Midbrain (tissue), 1 donor: ENCODE data around the gene PDILT.
"Not testable (repeated sequence)": the region's sequence is repeated elsewhere in the genome, so short reads cannot be mapped to it uniquely, and the experiment has no call there.

ENCODE experiments used
- DNase-seq: peaks from one replicate; lab custom pipeline; 2025; lab: John Stamatoyannopoulos, UW

PDILT gene

GRCh38 chr16:20404637-20405036, at the start of gene PDILT:
Gene PDILT, minus strand, starts transcription at chr16:20404737. Its CDS starts 5,437 bp downstream, at chr16:20399300.
- no peak for DNase-seq

- DNase-seq, result not testable (repeated sequence)
Observed at GRCh38 chr16:20453633-20454032, 49.1 kb upstream of the PDILT start.

GRCh38 chr16:20451364-20451763, 46.8 kb upstream of the PDILT start, which contains the start of gene ACSM2A:
Gene ACSM2A, plus strand, starts transcription at chr16:20451521. Its CDS starts 8,594 bp downstream, at chr16:20460115.
- not testable (repeated sequence) for DNase-seq

GRCh38 chr16:20446652-20447393, 42.3 kb upstream of the PDILT start:
- not testable (repeated sequence) for DNase-seq

- not testable (repeated sequence) for DNase-seq
Observed at GRCh38 chr16:20441859-20442258, 37.3 kb upstream of the PDILT start.

- no peak for DNase-seq
Observed at GRCh38 chr16:20441191-20441590, 36.7 kb upstream of the PDILT start.

- not testable (repeated sequence) for DNase-seq
Observed at GRCh38 chr16:20440731-20441130, 36.2 kb upstream of the PDILT start.

- DNase-seq, result not testable (repeated sequence)
Observed at GRCh38 chr16:20439820-20440231, 35.3 kb upstream of the PDILT start.

GRCh38 chr16:20438950-20439349, 34.4 kb upstream of the PDILT start:
- not testable (repeated sequence) for DNase-seq

- DNase-seq, result no peak
Observed at GRCh38 chr16:20430948-20431347, 26.4 kb upstream of the PDILT start.

- DNase-seq, result not testable (repeated sequence)
Observed at GRCh38 chr16:20430480-20430879, 25.9 kb upstream of the PDILT start.

GRCh38 chr16:20429499-20429898, 25.0 kb upstream of the PDILT start:
- DNase-seq, result not testable (repeated sequence)

- not testable (repeated sequence) for DNase-seq
Observed at GRCh38 chr16:20427401-20427797, 22.9 kb upstream of the PDILT start.

- no peak for DNase-seq
Observed at GRCh38 chr16:20424129-20424866, 19.8 kb upstream of the PDILT start.

GRCh38 chr16:20423772-20424128, 19.2 kb upstream of the PDILT start:
- DNase-seq, result not testable (repeated sequence)

GRCh38 chr16:20421748-20422147, 17.2 kb upstream of the PDILT start:
- not testable (repeated sequence) for DNase-seq

- not testable (repeated sequence) for DNase-seq
Observed at GRCh38 chr16:20419093-20419492, 14.6 kb upstream of the PDILT start.

- no peak for DNase-seq
Observed at GRCh38 chr16:20415541-20415940, 11.0 kb upstream of the PDILT start.

- DNase-seq, result no peak
Observed at GRCh38 chr16:20411055-20411454, 6.5 kb upstream of the PDILT start.

- no peak for DNase-seq
Observed at GRCh38 chr16:20410121-20410723, 5.7 kb upstream of the PDILT start.

- DNase-seq, result peak; percentile 64
Observed at GRCh38 chr16:20409398-20410120, 5.0 kb upstream of the PDILT start, which contains the start of gene ACSM5. Gene ACSM5, plus strand, starts transcription at chr16:20409534. Its CDS starts 1,951 bp downstream, at chr16:20411485.

- no peak for DNase-seq
Observed at GRCh38 chr16:20402651-20403050, 1.9 kb downstream of the PDILT start.
